HEK293T (cell line): ENCODE results near the gene CNPY1.

ENCODE experiments used
- ARNT ChIP-seq: fragments of 450-650 bp; IDR thresholded peaks from 2 replicates; pipeline ENCODE4 v1.6.1; 2017; ENCODE audit warnings: mild to moderate bottlenecking
- BHLHE40 ChIP-seq: fragments of 450-650 bp; IDR thresholded peaks from 2 replicates; pipeline ENCODE4 v1.6.1; 2016; ENCODE audit warnings: mild to moderate bottlenecking, moderate library complexity, borderline replicate concordance
- FOXA1 ChIP-seq: fragments of 450-650 bp; IDR thresholded peaks from 2 replicates; pipeline ENCODE4 v1.6.1; 2016; ENCODE audit warnings: mild to moderate bottlenecking
- FOXM1 ChIP-seq: fragments of 450-650 bp; IDR thresholded peaks from 2 replicates; pipeline ENCODE4 v1.6.1; 2017; ENCODE audit warnings: mild to moderate bottlenecking, borderline replicate concordance
- L3MBTL2 ChIP-seq: fragments of 450-650 bp; conservative IDR thresholded peaks from 2 replicates; pipeline ENCODE4 v1.6.1; 2016; ENCODE audit warnings: mild to moderate bottlenecking
- LEF1 ChIP-seq: fragments of 450-650 bp; IDR thresholded peaks from 2 replicates; pipeline ENCODE4 v1.6.1; 2017; ENCODE audit warnings: mild to moderate bottlenecking, borderline replicate concordance
- NFRKB ChIP-seq: fragments of 450-650 bp; IDR thresholded peaks from 2 replicates; pipeline ENCODE4 v1.6.1; 2016; ENCODE audit warnings: mild to moderate bottlenecking, moderate library complexity
- SP1 ChIP-seq: fragments of 450-650 bp; IDR thresholded peaks from 2 replicates; pipeline ENCODE4 v1.6.1; 2017
- SUZ12 ChIP-seq: fragments of 450-650 bp; IDR thresholded peaks from 2 replicates; pipeline ENCODE4 v1.6.1; 2016; ENCODE audit warnings: mild to moderate bottlenecking
- TARDBP ChIP-seq: fragments of 450-650 bp; IDR thresholded peaks from 2 replicates; pipeline ENCODE4 v1.6.1; 2016
- ZNF384 ChIP-seq: fragments of 450-650 bp; IDR thresholded peaks from 2 replicates; pipeline ENCODE4 v1.6.1; 2016
- TF ChIP-seq, protein P1 (sequence below): fragments of 450-650 bp; IDR thresholded peaks from 2 replicates; pipeline ENCODE4 v1.6.1; 2016

DNA sequence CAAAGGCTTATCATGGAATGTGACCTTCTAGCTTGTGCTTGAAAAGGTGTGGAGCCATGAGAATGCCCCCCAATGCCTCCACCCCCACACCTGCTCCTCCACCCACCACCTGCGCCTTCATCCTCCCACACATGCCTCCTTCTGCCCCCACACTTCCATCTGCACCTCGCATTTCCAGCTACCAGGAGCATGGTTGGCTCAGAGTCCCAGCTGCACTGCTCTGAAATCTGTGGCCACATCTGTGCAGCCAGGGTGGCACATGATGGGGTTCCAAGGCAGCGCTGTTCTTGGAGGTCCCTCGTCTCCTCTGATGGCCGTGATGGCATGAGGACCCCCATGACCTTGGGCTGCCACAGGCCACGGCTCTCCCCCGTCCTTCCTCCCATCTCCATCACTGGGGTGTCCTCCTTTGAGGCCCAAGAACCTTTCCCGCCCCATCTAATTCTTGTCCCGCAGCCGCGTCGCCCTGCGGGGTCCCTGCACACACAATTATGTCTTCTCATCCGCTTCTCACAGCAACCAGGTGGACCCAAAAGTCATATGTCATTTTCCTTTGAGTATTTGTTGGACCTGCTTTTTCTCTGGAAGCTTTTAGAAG is 40.6 kb upstream of the CNPY1 start:
- TF ChIP-seq BHLHE40 (no peak), TARDBP (no peak), ZNF384 (no peak), SP1 (no peak), L3MBTL2 (no peak), FOXM1 (no peak), SUZ12 (no peak), NFRKB (no peak), LEF1 (no peak), FOXA1 (no peak), ARNT (no peak)
- TF ChIP-seq, protein P1, sequence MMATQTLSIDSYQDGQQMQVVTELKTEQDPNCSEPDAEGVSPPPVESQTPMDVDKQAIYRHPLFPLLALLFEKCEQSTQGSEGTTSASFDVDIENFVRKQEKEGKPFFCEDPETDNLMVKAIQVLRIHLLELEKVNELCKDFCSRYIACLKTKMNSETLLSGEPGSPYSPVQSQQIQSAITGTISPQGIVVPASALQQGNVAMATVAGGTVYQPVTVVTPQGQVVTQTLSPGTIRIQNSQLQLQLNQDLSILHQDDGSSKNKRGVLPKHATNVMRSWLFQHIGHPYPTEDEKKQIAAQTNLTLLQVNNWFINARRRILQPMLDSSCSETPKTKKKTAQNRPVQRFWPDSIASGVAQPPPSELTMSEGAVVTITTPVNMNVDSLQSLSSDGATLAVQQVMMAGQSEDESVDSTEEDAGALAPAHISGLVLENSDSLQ, result no peak
